RWPE1 (cell line): ENCODE data around the gene NR1H2.

Source experiments
- CTCF ChIA-PET: fragments of 350-600 bp; sonication (Branson Sonifier 250); formaldehyde crosslinking; extraction: SDS; loops from one replicate; lab custom pipeline; 2021; lab: Yijun Ruan, JAX
- POLR2A ChIA-PET: fragments of 400-600 bp; formaldehyde crosslinking; extraction: SDS; loops from one replicate; lab custom pipeline; 2020; ENCODE audit warnings: antibody characterized with exemption; ENCODE audit not compliant: low non-redundant PET; lab: Yijun Ruan, JAX
- DNase-seq: peaks from one replicate; pipeline ENCODE4 v3.0.0; 2012; ENCODE audit warnings: low spot score
- H3K27ac ChIP-seq: fragments of 450-650 bp; 2 replicates; pipeline ENCODE4 v1.5.1; 2017
- TF ChIP-seq, protein P1 (sequence below): fragments of 450-650 bp; conservative IDR thresholded peaks from 2 replicates; pipeline ENCODE4 v1.5.1; 2017; ENCODE audit warnings: low read depth, mild to moderate bottlenecking

The NR1H2 gene

GRCh38 chr19:50412419-50412818 is 36.2 kb downstream of the NR1H2 start:
- ChIA-PET CTCF (interaction anchor here (1.3 kb wide), 1 partner anchor 49 kb away, joined by 4 read pairs; no protein-coding TSS in a partner anchor), POLR2A (no interaction called here)
- H3K27ac ChIP-seq = no peak overlapping the region
- DNase-seq = no peak
- TF ChIP-seq, protein P1, sequence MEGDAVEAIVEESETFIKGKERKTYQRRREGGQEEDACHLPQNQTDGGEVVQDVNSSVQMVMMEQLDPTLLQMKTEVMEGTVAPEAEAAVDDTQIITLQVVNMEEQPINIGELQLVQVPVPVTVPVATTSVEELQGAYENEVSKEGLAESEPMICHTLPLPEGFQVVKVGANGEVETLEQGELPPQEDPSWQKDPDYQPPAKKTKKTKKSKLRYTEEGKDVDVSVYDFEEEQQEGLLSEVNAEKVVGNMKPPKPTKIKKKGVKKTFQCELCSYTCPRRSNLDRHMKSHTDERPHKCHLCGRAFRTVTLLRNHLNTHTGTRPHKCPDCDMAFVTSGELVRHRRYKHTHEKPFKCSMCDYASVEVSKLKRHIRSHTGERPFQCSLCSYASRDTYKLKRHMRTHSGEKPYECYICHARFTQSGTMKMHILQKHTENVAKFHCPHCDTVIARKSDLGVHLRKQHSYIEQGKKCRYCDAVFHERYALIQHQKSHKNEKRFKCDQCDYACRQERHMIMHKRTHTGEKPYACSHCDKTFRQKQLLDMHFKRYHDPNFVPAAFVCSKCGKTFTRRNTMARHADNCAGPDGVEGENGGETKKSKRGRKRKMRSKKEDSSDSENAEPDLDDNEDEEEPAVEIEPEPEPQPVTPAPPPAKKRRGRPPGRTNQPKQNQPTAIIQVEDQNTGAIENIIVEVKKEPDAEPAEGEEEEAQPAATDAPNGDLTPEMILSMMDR = no peak

- TF ChIP-seq, protein P1 = no peak
- DNase-seq = no peak
- CTCF ChIA-PET = interaction anchor here (0.6 to 1.3 kb wide), 2 partner anchors 48 to 661 kb away, joined by 3 to 4 read pairs; no protein-coding TSS in a partner anchor
- POLR2A ChIA-PET = no interaction called here
- H3K27ac ChIP-seq = no peak overlapping the region
Observed at GRCh38 chr19:50413096-50413495, 36.8 kb downstream of the NR1H2 start.

DNA sequence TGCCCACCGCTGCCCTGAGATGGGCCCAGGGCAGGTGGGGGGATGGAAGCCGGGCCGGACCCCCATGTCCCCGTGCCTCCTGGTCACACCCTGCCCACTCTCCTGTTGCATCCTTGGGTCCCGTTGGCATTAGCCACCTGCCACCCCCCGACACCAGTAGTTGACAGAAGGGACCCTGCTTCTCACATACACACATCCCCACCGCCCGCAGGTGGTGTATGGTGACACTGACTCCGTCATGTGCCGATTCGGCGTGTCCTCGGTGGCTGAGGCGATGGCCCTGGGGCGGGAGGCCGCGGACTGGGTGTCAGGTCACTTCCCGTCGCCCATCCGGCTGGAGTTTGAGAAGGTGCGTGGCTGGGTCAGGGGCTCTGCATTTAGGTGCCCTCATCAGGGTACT is 37.3 kb downstream of the NR1H2 start:
- no peak for DNase-seq
- TF ChIP-seq, protein P1 = no peak
- ChIA-PET POLR2A (no interaction called here), CTCF (interaction anchor here (0.6 kb wide), 1 partner anchor 661 kb away, joined by 3 read pairs; no protein-coding TSS in a partner anchor)
- H3K27ac ChIP-seq = peak overlapping the region; percentile 14; the same call in 1 of the 2 replicates

DNA sequence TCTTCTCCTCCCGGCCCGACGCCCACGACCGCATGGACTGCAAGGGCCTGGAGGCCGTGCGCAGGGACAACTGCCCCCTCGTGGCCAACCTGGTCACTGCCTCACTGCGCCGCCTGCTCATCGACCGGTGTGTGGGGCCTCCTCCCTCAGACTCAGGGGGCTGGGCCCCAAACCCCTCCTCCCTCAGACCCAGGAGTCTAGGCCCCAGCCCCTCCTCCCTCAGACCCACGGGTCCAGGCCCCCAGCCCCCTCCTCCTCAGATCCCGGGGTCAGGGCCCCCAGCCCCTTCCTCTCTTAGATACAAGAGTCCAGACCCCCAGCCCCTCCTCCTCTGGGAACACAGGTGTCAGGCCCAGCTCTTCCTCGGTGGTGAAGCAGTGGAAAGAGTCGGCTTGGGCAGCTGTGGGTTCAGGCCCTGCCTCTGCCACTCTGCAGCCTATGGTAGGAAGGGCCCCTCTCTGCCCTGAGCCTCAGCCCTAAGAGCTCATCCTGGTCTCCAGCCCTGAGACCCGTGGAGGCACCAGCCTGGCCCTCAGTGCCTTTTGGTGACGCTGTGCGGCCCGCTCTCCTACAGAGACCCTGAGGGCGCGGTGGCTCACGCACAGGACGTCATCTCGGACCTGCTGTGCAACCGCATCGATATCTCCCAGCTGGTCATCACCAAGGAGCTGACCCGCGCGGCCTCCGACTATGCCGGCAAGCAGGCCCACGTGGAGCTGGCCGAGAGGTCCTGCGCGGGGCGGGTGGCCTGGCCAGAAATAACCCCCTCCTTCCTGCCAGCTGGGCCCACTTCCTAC is 38.8 kb downstream of the NR1H2 start:
- TF ChIP-seq, protein P1 = peak; percentile 58
- ChIA-PET POLR2A (interaction anchor here (1.3 kb wide), 1 partner anchor 13 kb away, joined by 4 read pairs; no protein-coding TSS in a partner anchor), CTCF (interaction anchor here (0.6 to 0.7 kb wide), 3 partner anchors 10 to 179 kb away, joined by 3 to 4 read pairs (median 3); no protein-coding TSS in a partner anchor)
- DNase-seq = no peak
- H3K27ac ChIP-seq = peak overlapping the region; percentile 23

- no peak overlapping the region for H3K27ac ChIP-seq
- CTCF ChIA-PET = interaction anchor here (0.6 to 0.7 kb wide), 3 partner anchors 10 to 179 kb away, joined by 3 to 4 read pairs (median 3); no protein-coding TSS in a partner anchor
- TF ChIP-seq, protein P1 = no peak
- no peak for DNase-seq
- POLR2A ChIA-PET = interaction anchor here (1.3 kb wide), 1 partner anchor 13 kb away, joined by 4 read pairs; no protein-coding TSS in a partner anchor
Observed at GRCh38 chr19:50415661-50416033, 39.4 kb downstream of the NR1H2 start.
